ENCODE measurements around the gene AGTR2.
"Not testable (repeated sequence)": the region's sequence is repeated elsewhere in the genome, so short reads cannot be mapped to it uniquely, and the experiment has no call there.

- TF ChIP-seq, protein P1, sequence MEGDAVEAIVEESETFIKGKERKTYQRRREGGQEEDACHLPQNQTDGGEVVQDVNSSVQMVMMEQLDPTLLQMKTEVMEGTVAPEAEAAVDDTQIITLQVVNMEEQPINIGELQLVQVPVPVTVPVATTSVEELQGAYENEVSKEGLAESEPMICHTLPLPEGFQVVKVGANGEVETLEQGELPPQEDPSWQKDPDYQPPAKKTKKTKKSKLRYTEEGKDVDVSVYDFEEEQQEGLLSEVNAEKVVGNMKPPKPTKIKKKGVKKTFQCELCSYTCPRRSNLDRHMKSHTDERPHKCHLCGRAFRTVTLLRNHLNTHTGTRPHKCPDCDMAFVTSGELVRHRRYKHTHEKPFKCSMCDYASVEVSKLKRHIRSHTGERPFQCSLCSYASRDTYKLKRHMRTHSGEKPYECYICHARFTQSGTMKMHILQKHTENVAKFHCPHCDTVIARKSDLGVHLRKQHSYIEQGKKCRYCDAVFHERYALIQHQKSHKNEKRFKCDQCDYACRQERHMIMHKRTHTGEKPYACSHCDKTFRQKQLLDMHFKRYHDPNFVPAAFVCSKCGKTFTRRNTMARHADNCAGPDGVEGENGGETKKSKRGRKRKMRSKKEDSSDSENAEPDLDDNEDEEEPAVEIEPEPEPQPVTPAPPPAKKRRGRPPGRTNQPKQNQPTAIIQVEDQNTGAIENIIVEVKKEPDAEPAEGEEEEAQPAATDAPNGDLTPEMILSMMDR (IDR thresholded peaks at IDR 0.05) = not testable (repeated sequence)
- TF ChIP-seq POLR2A (IDR thresholded peaks at IDR 0.05) = not testable (repeated sequence)
Observed at GRCh38 chrX:116141270-116141669, 29.3 kb upstream of the AGTR2 start.

Measured in transverse colon (tissue), 3 donors.